MM.1S (cell line): ENCODE measurements around the gene PON1.

Source experiments
- DNase-seq: peaks from one replicate; pipeline ENCODE4 v3.0.0-alpha.2; 2015
- H2AFZ ChIP-seq: fragments of 300-600 bp; sonication (generic); 2 replicates; pipeline ENCODE4 v1.6.0; 2016; ENCODE audit warnings: antibody characterized with exemption, low read length
- H3F3A ChIP-seq: fragments of 300-600 bp; sonication (generic); 2 replicates; pipeline ENCODE4 v1.6.1; 2016; ENCODE audit warnings: mild to moderate bottlenecking, antibody characterized with exemption, low read length, moderate library complexity, mixed read lengths; ENCODE audit not compliant: insufficient read depth
- H3K27ac ChIP-seq: fragments of 300-600 bp; sonication (generic); 2 replicates; pipeline ENCODE4 v1.5.1; 2016; ENCODE audit warnings: mild to moderate bottlenecking, low read length
- H3K27me3 ChIP-seq: fragments of 300-600 bp; sonication (generic); replicated peaks from 2 replicates; pipeline ENCODE4 v1.6.0; 2016; ENCODE audit warnings: low read length; ENCODE audit not compliant: insufficient read depth
- H3K36me3 ChIP-seq: fragments of 300-600 bp; sonication (generic); replicated peaks from 2 replicates; pipeline ENCODE4 v1.6.1; 2016; ENCODE audit warnings: mild to moderate bottlenecking, low read length, mixed read lengths; ENCODE audit not compliant: insufficient read depth
- H3K4me1 ChIP-seq: fragments of 300-600 bp; sonication (generic); 2 replicates; pipeline ENCODE4 v1.6.1; 2016; ENCODE audit warnings: low read length, mixed read lengths
- H3K4me2 ChIP-seq: fragments of 300-600 bp; sonication (generic); 2 replicates; pipeline ENCODE4 v1.6.0; 2016; ENCODE audit warnings: low read depth, low read length
- H3K4me3 ChIP-seq: fragments of 300-600 bp; sonication (generic); 2 replicates; pipeline ENCODE4 v1.5.1; 2016; ENCODE audit warnings: low read length, mixed read lengths
- H3K79me2 ChIP-seq: fragments of 300-600 bp; sonication (generic); 2 replicates; pipeline ENCODE4 v1.6.1; 2016; ENCODE audit warnings: mixed run types, low read length, mixed read lengths
- H3K9ac ChIP-seq: fragments of 300-600 bp; sonication (generic); 2 replicates; pipeline ENCODE4 v1.6.1; 2016; ENCODE audit warnings: low read length, mixed read lengths
- H3K9me2 ChIP-seq: fragments of 300-600 bp; sonication (generic); replicated peaks from 2 replicates; pipeline ENCODE4 v1.6.1; 2016; ENCODE audit warnings: mild to moderate bottlenecking, low read length, mixed read lengths; ENCODE audit not compliant: insufficient read depth
- H3K9me3 ChIP-seq: fragments of 300-600 bp; sonication (generic); replicated peaks from 2 replicates; pipeline ENCODE4 v1.6.1; 2016; ENCODE audit warnings: mild to moderate bottlenecking, low read length, mixed read lengths; ENCODE audit not compliant: insufficient read depth
- H4K20me1 ChIP-seq: fragments of 300-600 bp; sonication (generic); 2 replicates; pipeline ENCODE4 v1.6.1; 2016; ENCODE audit warnings: mild to moderate bottlenecking, low read length, moderate library complexity, mixed read lengths; ENCODE audit not compliant: insufficient read depth
- EZH2 ChIP-seq: fragments of 300-600 bp; sonication (generic); optimal IDR thresholded peaks from 2 replicates; pipeline ENCODE3; 2017; ENCODE audit warnings: low read depth, mild to moderate bottlenecking, antibody characterized with exemption, low read length, mixed read lengths
- EZH2phosphoT487 ChIP-seq: fragments of 300-600 bp; sonication (generic); IDR thresholded peaks from 2 replicates; pipeline ENCODE4 v1.6.1; 2018; ENCODE audit warnings: antibody characterized with exemption, low read length
- TF ChIP-seq, protein P1 (sequence below): fragments of 300-600 bp; sonication (generic); IDR thresholded peaks from 2 replicates; pipeline ENCODE4 v1.5.1; 2016; ENCODE audit warnings: antibody characterized with exemption, low read length, mixed read lengths

The PON1 gene

DNA sequence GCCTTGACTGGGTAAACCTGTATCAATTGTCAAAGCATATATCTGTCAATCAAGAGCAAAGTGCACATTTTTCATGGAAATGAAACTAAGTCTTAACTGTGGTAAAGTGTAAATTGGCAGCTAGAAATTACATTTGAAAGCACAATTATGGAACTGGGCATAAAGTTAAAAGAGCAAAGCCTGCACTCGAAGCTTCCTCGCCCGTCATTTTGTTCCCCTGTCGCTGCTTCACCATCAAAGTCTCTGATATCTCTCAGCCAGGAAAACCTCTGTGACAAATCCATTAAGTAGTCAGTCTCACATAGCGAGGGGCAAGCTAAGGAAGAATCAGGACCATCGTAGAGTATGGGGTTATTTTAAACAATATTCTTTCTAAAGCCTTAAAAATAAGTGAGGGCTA is 27.9 kb downstream of the PON1 start:
- H3K9me2 ChIP-seq = no peaks in the 10 kb centered on the region
- H3K79me2 ChIP-seq = no peaks in the 10 kb centered on the region
- no peak for TF ChIP-seq EZH2
- H3K4me1 ChIP-seq = no peaks in the 10 kb centered on the region
- H3K27ac ChIP-seq = no peak overlapping the region
- H3K9ac ChIP-seq = no peak overlapping the region
- no peaks in the 10 kb centered on the region for H4K20me1 ChIP-seq
- H3K27me3 ChIP-seq = no peaks in the 10 kb centered on the region
- DNase-seq = no peak
- no peaks in the 10 kb centered on the region for H3F3A ChIP-seq
- no peak overlapping the region for H3K4me2 ChIP-seq
- H3K4me3 ChIP-seq = no peak overlapping the region
- no peaks in the 10 kb centered on the region for H3K9me3 ChIP-seq
- H2AFZ ChIP-seq = no peak overlapping the region
- no peaks in the 10 kb centered on the region for H3K36me3 ChIP-seq

DNA sequence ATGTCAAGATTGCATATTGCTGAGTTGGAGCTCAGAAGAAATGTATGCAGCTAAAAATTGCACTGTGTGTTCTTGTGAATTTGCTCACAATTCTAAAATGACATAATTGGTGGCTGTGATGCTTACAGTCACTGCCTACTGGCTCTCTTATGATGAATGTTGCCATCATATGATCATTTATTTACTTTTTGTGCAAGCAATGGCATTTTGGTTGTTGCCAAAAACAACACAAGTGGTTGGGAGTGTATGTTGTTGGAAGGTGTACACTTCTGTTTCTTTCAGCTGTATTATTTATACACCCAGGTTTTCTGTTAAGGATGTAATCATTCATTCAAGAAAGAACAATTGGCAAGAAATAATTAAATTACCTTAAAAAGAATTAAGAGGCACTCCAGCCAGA is 28.9 kb downstream of the PON1 start:
- no peak overlapping the region for H3K9ac ChIP-seq
- DNase-seq = no peak
- no peak overlapping the region for H3K27ac ChIP-seq
- no peaks in the 10 kb centered on the region for H3K79me2 ChIP-seq
- no peaks in the 10 kb centered on the region for H3K9me3 ChIP-seq
- no peaks in the 10 kb centered on the region for H3K4me1 ChIP-seq
- H3K4me3 ChIP-seq = no peak overlapping the region
- H3K36me3 ChIP-seq = no peaks in the 10 kb centered on the region
- no peak for TF ChIP-seq EZH2
- TF ChIP-seq, protein P1, sequence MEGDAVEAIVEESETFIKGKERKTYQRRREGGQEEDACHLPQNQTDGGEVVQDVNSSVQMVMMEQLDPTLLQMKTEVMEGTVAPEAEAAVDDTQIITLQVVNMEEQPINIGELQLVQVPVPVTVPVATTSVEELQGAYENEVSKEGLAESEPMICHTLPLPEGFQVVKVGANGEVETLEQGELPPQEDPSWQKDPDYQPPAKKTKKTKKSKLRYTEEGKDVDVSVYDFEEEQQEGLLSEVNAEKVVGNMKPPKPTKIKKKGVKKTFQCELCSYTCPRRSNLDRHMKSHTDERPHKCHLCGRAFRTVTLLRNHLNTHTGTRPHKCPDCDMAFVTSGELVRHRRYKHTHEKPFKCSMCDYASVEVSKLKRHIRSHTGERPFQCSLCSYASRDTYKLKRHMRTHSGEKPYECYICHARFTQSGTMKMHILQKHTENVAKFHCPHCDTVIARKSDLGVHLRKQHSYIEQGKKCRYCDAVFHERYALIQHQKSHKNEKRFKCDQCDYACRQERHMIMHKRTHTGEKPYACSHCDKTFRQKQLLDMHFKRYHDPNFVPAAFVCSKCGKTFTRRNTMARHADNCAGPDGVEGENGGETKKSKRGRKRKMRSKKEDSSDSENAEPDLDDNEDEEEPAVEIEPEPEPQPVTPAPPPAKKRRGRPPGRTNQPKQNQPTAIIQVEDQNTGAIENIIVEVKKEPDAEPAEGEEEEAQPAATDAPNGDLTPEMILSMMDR = no peak
- TF ChIP-seq EZH2phosphoT487 = no peak
- no peaks in the 10 kb centered on the region for H3F3A ChIP-seq
- no peaks in the 10 kb centered on the region for H4K20me1 ChIP-seq
- no peaks in the 10 kb centered on the region for H3K27me3 ChIP-seq
- no peak overlapping the region for H3K4me2 ChIP-seq
- no peak overlapping the region for H2AFZ ChIP-seq
- no peaks in the 10 kb centered on the region for H3K9me2 ChIP-seq

DNA sequence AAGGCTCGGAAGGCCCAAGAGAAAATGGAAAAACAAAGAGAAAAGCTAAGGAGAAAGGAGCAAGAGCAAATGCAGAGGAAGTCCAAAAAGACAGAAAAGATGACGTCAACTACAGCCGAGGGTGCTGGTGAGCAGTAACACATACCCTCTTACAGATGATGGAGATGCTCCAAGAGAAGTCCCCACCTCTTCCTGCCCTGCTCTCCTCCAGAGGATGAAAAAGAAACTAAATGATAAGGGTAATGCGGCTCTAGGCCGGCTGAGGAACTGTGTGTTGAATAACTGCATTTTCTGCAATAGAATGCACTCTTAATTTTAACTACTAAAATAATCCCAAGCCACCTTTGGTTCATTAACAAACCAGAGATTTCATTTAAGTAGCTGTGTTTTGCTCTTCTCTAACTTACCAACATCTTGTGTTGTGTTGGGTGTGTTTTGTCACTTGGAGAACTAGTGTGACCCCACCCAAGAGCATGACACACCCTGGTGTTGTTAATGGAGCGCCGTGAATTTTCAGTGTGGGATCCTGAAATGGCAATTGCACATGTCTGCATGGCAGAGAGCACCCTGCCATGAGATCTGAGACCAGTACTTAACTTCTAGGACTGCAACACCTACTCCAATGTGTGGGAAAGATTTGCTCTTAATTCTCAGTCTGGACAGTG is 34.0 kb downstream of the PON1 start:
- H3K4me1 ChIP-seq = no peaks in the 10 kb centered on the region
- H3K4me2 ChIP-seq = no peak overlapping the region
- no peak overlapping the region for H3K4me3 ChIP-seq
- H3K36me3 ChIP-seq = no peaks in the 10 kb centered on the region
- H3F3A ChIP-seq = no peaks in the 10 kb centered on the region
- TF ChIP-seq, protein P1 = no peak
- TF ChIP-seq EZH2 = no peak
- no peak for TF ChIP-seq EZH2phosphoT487
- no peak overlapping the region for H2AFZ ChIP-seq
- H3K27ac ChIP-seq = no peak overlapping the region
- no peaks in the 10 kb centered on the region for H3K9me3 ChIP-seq
- no peaks in the 10 kb centered on the region for H3K79me2 ChIP-seq
- H4K20me1 ChIP-seq = no peaks in the 10 kb centered on the region
- no peaks in the 10 kb centered on the region for H3K27me3 ChIP-seq
- H3K9ac ChIP-seq = no peak overlapping the region
- H3K9me2 ChIP-seq = no peaks in the 10 kb centered on the region
- no peak for DNase-seq

DNA sequence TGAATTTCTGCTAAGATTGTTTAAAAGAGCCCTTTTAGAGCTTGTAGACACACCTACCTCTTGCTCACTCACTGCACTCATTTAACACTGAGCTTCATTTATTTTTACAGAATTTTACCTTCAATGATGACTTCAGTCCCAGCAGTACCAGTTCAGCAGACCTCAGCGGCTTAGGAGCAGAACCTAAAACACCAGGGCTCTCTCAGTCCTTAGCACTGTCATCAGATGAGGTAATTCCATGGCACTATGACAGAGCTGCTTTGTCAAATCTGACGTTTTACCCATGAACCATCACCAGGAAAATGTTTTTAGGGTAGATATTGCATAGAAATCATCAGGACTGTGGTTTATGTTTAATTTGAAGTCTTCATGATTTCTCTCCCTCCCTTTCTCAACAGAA is 38.2 kb downstream of the PON1 start:
- Histone ChIP-seq H3K4me1 (no peaks in the 10 kb centered on the region), H2AFZ (no peak overlapping the region), H3F3A (no peaks in the 10 kb centered on the region), H3K79me2 (no peaks in the 10 kb centered on the region), H4K20me1 (no peaks in the 10 kb centered on the region), H3K27ac (no peak overlapping the region), H3K9me3 (no peaks in the 10 kb centered on the region), H3K27me3 (no peaks in the 10 kb centered on the region), H3K36me3 (no peaks in the 10 kb centered on the region), H3K9me2 (no peaks in the 10 kb centered on the region), H3K4me3 (no peak overlapping the region), H3K4me2 (no peak overlapping the region), H3K9ac (no peak overlapping the region)
- DNase-seq = no peak
- TF ChIP-seq, protein P1 = no peak
- no peak for TF ChIP-seq EZH2phosphoT487
- TF ChIP-seq EZH2 = no peak
